Measurements from ENCODE around the gene KCTD8.

GRCh38 chr4:44194365-44194764 lies 254.2 kb downstream of the KCTD8 start:
- TF ChIP-seq, protein P1, sequence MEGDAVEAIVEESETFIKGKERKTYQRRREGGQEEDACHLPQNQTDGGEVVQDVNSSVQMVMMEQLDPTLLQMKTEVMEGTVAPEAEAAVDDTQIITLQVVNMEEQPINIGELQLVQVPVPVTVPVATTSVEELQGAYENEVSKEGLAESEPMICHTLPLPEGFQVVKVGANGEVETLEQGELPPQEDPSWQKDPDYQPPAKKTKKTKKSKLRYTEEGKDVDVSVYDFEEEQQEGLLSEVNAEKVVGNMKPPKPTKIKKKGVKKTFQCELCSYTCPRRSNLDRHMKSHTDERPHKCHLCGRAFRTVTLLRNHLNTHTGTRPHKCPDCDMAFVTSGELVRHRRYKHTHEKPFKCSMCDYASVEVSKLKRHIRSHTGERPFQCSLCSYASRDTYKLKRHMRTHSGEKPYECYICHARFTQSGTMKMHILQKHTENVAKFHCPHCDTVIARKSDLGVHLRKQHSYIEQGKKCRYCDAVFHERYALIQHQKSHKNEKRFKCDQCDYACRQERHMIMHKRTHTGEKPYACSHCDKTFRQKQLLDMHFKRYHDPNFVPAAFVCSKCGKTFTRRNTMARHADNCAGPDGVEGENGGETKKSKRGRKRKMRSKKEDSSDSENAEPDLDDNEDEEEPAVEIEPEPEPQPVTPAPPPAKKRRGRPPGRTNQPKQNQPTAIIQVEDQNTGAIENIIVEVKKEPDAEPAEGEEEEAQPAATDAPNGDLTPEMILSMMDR (IDR thresholded peaks at IDR 0.05), result no peak
- TF ChIP-seq EP300 (IDR thresholded peaks at IDR 0.05; ENCODE audit: low read depth) (no peak), POLR2A (IDR thresholded peaks at IDR 0.05) (no peak)

Measured in transverse colon (tissue), 3 donors.